SK-MEL-5 (cell line): ENCODE results near the gene LY6G6D. TPM values are rescaled to one million over a fixed set of nuclear protein-coding genes. Genes with fewer than 3 reads are reported as not detected.
A peak's percentile ranks its signal among the peaks of the same experiment; 100 is the strongest.

Source experiments
- DNase-seq: peaks from one replicate; pipeline ENCODE4 v3.0.0-alpha.2; 2016; ENCODE audit warnings: low read depth, low spot score
- in situ Hi-C: cut with HindIII; loops from 2 replicates; pipeline ENCODE4 v1.10.0; 2016; ENCODE audit warnings: low sequenced_read_pairs, high pct_unique_total_duplicates, low pct_unique_long_range_greater_than_20kb
- total RNA-seq: library from RNA; depleted of rRNA; stranded (reverse); fragments of >200 nt; shearing (Covaris generic); gene quantifications from 2 replicates; pipeline ENCODE4 v1.2.3, GENCODE V29; 2014

LY6G6D gene
- total RNA-seq, 1 experiment from 2014 or later: not detected

DNA sequence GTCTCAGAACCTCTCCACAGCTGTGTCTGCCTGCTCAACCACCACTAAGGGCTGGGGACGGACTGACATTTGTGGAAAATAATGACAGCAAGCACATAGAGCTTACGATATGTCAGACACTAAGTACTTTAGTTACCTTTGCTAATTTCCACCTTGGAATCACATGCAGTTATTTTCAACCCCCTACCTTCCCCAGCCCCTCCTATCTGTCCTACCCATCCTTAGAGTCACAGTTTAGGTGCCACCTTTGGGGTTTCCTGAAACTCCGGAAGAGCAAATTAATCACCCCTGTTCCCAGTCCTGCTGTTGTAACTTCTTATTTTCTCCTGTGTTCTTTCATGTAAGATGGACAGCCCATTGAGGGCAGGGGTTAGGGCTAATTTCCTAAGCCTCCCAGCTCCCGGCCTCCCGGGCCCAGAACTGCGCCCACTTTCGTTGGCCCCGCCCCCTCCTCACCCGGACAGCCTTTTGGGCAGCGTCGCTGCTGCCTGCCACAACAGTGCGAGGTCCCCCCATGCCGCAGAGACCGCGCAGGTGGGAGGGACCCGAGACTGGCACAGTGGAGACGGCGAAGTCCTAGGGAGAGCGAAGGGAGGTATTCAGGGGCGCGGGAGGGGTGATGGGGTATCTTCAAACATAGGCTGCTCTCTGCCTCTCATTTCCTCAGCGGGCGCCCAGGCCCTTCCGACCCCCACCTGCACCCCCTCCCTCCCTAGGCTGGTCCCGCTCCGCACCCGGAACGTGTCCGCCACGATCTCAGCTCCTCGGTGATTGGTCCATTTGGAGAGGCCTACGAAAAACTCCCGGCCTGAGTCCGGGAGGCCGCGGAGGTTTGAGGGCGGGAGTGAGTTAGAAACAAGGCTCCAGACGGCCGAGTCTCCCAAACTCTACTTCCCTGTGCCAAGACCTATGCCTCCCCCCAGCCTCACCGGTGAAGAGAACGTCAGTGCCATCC, 12.8 kb downstream of the LY6G6D start:
- no peak for DNase-seq
- in situ Hi-C loops: no loop called here

DNA sequence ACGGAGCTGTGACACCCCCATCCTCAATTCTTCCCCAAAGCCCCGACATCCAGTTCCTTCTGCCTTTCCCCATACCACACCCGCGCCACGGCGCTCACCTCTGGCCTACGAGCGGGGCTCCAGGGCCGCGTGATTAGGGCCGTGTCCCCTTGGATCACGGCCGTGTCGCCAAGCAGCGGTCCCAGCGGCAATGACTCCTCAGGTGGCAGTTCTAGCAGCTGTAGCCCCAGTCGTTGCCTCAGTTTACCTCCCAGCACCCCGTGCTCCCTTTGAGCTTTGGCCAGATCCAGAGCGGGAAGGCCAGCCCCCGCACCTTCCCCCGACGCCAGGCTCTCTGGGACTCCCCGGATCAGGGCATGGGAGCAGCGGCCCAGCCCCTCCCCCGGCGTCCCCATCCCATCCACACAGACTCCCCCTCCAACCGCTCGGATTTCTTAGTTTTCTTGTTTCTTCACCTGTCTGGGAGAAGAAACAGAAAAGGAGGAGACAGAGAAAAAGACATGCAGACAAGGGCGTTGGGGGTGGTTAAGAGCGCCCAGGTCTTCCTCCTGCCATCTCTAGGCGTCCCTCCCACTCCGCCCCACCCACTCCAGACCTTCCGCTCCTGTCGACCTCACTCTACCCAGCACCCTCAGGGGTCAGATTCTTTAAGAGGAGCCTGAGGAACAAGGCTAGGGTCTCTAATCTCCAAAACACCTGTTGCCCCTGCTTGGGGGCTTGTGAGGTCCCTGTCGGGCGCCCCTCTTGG, 13.8 kb downstream of the LY6G6D start, which contains the start of gene DDAH2:
TSS of gene DDAH2 (minus strand) at position 533 of the 748 bp plus-strand sequence. CDS start at position 395, 138 bp downstream.
- in situ Hi-C loops: no loop called here
- DNase-seq: no peak

DNA sequence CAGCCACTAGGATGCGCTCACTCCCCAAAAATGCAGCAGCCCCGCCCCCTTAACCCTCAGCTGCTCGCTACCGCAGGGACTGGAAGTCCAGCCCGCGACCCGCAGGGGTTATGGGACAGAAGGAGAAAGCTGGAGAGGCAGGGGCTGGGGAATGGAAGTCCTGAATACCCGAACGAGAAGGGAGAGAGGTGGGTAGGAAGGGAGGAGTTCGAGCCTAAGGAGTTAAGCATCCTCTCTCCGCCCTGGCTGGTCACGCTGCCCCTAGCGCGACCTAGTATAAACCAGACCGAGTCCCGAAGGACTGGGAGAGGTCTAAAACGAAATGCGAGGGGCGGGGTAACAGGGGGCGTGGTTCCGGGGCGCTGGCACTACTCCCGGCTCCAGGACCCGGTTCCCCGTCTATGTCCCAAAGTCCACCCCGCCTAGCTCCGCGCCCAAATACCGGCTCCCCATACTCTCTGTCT, 14.4 kb downstream of the LY6G6D start:
- DNase-seq: peak; percentile 83
- in situ Hi-C loops: no loop called here

DNA sequence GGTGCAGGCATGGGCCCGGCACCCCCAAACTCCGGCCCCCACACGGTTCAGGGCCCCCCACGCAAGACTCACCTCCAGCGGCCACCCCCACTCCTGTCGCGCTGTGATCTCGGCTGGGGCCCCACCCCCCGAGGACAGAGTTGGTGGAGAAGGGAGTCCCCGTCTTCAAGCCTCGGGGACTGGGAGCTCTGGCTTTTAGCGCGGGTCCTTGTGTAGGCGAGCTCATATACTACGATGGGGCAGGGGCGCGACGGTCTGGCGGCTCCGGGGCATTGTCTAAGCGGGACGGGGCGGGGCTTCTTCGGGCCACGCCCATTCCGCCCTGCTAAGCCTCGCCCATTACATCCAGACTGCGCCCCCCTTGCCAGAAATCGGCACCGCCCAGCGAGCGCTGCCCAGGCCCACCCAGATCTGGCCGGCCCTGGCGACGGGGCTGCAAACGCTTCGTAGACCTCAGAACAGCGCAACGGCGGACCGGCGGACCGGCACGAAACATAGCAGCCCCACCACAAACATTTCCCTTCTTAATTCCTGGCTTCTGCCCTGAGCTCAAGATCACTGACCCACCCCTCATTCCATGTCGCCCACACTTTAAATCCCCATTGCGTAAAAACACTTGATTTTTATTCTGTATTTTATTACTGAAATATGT, 15.0 kb downstream of the LY6G6D start:
- DNase-seq: peak; percentile 75
- in situ Hi-C loops: no loop called here

DNA sequence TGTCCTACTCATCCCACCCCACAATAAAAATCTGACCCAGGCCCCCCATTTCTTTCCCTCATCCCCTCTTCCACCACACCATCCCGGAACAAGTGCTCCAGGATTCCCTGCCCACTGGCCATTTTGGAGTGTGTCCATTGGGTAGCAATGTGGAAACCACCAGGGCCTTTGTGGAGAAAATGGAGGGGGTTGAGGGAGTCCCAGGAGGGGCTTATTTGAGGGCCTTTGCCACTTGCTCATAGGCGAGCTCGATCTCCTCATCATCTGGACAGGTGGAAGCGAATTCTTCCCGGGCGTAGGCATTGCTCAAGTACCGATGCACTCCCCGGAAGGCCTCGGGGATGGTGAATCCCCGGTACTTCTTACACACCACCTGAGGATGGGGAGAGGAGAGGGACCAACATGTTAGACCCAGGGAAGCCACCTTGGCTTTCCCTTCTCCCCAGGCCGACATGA, 15.5 kb downstream of the LY6G6D start:
- no peak for DNase-seq

DNA sequence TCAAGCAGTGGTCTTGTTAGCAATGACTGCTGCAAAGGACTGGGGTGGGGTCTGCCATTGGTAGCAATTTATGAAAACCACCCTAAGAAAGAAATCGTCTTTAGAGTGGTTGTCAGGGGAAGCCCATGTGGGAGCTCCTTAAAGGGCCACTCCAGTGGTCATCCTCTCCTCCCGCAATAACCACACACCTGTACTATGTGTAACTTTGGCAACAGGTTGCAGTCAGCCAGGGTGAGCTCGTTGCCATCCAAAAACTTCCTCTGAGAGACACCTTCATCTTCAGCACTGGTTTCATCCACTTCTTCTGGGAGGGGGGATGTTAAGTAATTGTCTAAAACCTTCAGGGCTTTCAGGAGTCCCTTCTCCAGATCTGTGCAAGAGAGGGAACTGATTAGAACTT, 16.9 kb downstream of the LY6G6D start:
- no peak for DNase-seq
- in situ Hi-C loops: no loop called here

More for the DNA sequence above, 15.5 kb downstream of the LY6G6D start:
- in situ Hi-C loops: no loop called here

DNA sequence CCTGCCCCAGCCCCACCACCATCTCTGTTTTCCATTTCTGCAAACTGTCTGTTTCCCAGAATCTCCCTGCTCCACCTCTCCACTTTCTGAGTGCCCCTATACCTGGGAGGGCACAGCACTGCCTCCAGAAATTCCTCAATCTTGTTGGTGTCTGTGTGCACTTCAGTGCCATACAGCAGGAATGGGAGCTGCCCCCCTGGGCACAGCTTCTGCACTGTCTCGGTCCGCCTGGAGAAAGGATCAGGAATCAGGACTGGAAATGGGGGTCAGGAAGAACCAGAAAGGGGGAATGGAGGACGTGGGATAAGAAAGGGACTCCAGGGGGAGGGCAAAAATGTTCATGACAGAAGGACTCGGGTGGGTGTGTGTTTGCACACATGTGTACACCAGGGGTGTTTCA, 18.6 kb downstream of the LY6G6D start:
- in situ Hi-C loops: no loop called here
- DNase-seq: no peak

DNA sequence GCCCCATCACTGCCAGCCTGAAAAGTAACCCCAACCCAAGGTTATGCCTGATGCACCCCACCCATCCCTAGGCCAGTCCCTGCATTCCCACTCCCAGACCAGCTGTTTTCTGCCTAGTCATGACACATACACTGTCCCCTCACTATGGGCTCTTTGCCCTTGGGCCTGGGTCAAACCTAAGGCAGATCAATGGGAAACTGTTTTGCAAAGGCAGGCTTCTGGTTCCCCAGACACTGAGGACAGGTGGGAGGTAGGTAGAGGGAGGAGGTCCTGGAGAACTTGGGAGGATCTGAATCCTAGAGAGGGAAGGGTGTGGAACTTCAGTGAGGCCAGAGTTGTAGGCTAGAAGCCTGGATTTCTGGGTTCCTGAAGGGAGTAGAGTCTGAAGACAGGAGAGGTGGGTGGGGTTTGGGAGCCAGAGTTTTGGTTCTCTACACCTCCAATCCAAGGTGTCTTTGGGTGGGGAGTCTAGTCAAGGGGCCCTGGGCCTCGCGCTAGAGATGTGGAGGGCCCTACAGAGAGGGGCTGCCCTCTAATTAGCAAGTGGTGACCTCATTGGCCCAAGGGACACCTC, 19.2 kb downstream of the LY6G6D start:
- no peak for DNase-seq
- in situ Hi-C loops: no loop called here

DNA sequence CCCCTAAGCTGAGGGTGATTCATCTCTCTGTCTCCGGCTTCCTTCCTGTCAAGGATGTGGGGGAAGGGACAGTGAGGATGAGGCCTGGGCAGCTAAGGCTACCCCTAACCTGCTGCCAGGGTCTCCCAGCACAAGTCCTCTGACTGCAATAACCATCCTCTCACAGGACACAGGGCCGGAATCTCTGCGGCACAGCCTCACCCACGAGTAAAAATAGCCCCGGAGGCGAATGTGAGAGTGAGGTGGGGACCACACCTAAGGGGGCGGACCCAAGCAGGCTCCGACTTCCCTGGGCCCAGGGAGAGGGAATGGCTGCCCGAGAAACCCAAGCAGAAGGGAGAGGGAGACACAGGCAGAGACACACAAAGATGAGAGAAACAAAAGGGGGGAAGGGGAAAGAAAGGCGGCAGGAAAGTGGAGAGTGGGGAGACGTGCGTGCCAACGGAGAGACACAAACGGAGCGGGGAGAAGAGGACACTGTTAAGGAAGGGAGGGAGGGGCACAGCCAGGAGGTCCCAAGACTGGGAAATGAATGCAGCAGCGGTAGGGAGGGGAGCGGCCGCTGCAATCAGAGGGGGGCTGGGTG, 19.8 kb downstream of the LY6G6D start:
- in situ Hi-C loops: no loop called here
- peak; percentile 39 for DNase-seq

DNA sequence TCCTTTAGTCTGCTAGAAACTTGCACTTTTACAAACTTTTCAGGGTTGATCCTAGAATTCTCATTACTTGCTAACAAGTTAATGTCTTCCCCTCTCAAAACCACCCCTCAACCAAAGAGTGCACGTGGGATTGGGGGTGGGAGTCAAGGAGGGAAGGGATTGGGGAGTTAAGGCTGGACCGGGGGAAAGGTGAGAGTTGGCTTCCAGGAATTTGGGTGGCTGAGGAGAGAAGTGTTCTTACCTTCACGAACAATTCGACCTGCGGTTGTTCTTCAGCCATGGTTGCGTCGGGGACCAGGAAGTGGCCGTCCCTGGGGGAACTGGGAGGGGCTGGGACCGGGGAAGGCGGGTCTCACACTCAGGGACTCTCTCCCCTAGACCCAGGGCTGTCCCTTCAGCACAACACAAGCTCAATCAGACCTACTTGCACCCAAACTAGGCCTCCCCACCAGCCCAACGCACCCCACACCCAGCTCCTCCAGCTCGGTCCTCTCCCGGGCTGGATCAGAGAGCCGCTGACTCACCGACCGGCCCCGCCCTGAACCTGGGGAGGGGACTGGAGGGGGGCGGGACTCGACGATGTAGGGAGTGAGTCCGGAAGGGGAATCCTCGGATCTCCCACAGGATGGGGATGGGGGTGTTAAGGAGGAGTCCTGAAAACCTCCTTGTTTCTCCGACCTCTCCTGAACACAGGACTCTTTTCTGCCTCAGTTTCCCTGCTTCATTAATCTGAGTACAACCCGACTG, 21.0 kb downstream of the LY6G6D start, which contains the start of gene CLIC1:
TSS of gene CLIC1 (minus strand) at position 510 of the 747 bp plus-strand sequence. CDS start at position 280, 230 bp downstream.
- peak; percentile 74 for DNase-seq
- in situ Hi-C loops: no loop called here

DNA sequence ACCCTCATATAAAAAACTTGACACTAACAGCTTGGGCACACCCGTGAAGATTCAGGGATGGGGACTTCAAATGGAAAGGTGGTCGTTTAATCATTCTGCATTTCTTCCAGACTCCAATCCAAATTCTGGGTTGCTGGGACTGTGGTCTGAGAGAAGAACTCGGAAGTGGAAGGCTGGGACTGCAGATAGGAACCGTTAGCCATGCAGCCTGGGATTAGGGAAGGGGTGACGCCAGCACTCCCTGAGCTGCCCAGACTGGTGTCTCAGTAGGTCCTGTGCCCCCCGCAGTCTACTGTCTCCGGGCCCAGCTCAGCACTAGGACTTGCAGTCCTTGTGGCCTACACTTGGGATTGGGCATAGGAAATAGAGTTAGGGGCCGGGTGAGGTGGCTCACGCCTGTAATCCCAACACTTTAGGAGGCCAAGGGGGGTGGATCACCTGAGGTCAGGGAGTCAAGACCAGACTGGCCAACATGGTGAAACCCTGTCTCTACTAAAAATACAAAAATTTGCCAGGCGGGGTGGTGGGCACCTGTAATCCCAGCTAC, 21.7 kb downstream of the LY6G6D start:
- in situ Hi-C loops: no loop called here
- no peak for DNase-seq

DNA sequence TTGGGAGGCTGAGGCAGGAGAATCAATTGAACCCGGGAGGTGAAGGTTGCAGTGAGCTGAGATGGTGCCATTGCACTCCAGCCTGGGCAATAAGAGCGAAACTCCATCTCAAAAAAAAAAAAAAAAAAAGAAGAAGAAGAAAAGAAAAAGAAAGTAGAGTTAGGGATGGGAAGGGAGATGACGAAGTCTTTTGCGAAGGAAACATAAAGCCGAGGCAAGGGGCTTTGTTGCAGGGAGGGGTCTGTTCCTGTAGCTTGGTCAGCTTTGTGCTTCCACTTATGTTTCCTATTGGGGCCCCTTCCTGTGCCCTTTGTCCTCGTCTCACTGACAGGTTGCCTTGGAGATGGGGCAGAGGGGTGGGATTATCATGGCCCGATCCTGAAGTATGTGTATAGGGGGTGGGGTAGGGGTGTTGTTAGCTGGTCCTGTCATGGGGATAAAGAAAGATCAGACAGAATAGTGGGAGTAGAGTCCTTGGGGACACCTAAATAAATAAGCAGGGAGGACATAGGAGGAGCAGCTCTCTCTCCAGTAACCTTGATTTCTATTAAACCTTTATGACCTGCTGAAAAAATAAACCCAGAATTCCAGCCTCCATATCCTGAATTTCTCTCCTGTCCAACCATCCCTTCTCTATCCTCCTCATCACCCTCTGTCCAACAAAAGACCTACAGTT, 22.3 kb downstream of the LY6G6D start:
- DNase-seq: no peak
- in situ Hi-C loops: no loop called here

DNA sequence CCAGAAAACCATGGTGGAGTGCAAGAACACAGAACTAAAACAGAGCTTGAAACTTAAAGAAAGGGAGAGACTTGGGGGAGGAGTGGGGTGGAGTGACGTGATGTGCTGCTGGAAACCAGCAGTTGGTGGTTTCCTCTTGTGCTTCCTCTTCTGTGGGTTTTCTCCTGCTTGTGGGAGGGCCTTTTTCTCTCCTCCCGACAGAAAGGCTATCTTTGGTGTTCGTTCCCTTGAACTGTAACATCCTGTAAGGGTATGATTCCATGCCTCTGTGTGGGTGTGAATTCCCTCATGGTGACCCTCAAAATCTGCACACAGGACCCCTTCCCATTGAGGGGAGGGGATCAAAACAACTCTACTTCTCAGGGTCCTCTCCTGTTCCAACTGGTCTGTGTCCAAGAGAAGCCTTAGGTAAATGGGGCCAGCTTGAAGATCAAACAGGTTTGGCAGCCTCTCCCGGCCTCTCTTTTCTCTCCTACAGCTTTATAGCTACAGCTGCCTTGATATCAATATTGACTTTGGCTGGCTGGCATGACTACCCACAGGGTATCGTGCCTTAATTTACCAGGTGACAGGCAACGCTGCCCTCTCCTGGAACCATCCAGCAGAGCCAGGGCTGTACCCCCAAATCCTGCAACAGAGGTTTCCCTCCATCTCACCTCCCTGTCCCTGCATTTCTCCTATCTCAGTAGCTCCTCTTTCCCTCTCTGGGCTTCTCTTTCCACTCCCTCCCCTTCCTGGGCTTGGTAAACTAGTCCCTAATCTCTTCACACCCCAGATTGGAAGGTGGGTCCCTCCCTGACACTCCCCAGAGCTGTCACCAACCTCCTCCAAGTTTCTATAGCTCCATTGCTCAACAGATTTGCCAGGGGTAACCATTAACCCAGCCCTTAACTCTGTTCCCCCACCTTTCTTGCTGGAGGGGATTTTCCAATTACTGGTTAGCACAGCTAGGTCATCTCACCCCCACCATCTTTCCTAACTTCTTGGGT, 23.1 kb downstream of the LY6G6D start:
- peak; percentile 65 for DNase-seq
- in situ Hi-C loops: no loop called here

DNA sequence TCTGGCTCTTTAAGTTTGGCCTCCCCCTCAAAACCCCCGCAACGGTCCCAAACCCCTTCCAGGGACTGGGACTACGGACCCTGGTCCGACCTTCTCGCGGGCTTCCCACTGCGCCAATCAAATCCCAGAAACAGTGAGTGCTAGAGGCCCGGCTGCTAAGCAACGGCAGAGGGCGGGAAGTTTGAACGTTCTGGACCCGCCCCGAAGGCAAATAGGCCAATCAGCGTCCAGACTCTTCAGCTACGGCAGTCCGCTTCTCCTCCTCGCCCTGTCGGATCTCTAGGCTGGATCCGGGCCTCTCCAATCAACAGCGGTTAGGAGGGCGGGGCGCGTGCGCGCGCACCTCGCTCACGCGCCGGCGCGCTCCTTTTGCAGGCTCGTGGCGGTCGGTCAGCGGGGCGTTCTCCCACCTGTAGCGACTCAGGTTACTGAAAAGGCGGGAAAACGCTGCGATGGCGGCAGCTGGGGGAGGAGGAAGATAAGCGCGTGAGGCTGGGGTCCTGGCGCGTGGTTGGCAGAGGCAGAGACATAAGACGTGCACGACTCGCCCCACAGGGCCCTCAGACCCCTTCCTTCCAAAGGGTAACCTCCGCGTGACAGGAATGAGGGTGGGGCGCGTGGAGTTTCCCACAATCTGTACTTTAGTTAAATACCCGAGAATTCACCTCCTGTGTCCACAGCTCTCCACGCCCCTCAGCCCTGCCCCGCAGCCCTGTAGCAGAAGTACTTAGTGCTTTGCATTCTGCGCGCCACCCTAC, 24.7 kb downstream of the LY6G6D start, which contains the start of gene MSH5:
TSS of gene MSH5 (plus strand) at position 367 of the 758 bp plus-strand sequence. CDS start 462 bp downstream, outside the sequence.
- peak; percentile 99 for DNase-seq
- in situ Hi-C loops: no loop called here
